ENCODE results near the gene SWSAP1. TPM values are rescaled to one million over a fixed set of nuclear protein-coding genes. Genes with fewer than 3 reads are reported as not detected.
"Not testable (repeated sequence)": the region's sequence is repeated elsewhere in the genome, so short reads cannot be mapped to it uniquely, and the experiment has no call there.

SWSAP1 gene
- total RNA-seq, 1 donor = 4.6 TPM

GRCh38 chr19:11377756-11378155 is 3.3 kb downstream of the SWSAP1 start:
- DNase-seq (ENCODE audit: low read depth in 2 of 3, low spot score in 2 of 3) = no peak

- DNase-seq (ENCODE audit: low read depth in 2 of 3, low spot score in 2 of 3) = peak in 2 of 3 donors; percentile 52 to 64
Observed at GRCh38 chr19:11378319-11379189, 4.1 kb downstream of the SWSAP1 start.

- DNase-seq (ENCODE audit: low read depth in 2 of 3, low spot score in 2 of 3) = not testable (repeated sequence)
Observed at GRCh38 chr19:11379269-11379845, 4.9 kb downstream of the SWSAP1 start.

- no peak for DNase-seq (ENCODE audit: low read depth in 2 of 3, low spot score in 2 of 3)
Observed at GRCh38 chr19:11379857-11380350, 5.4 kb downstream of the SWSAP1 start.

- DNase-seq (ENCODE audit: low read depth in 2 of 3, low spot score in 2 of 3) = peak; percentile 90 to 98 (median 97)
Observed at GRCh38 chr19:11380653-11381537, 6.4 kb downstream of the SWSAP1 start.

GRCh38 chr19:11382898-11383705 is 8.6 kb downstream of the SWSAP1 start:
- peak in 2 of 3 donors; percentile 72 to 81 for DNase-seq (ENCODE audit: low read depth in 2 of 3, low spot score in 2 of 3)

- DNase-seq (ENCODE audit: low read depth in 2 of 3, low spot score in 2 of 3) = no peak
Observed at GRCh38 chr19:11383706-11384048, 9.2 kb downstream of the SWSAP1 start.

- DNase-seq (ENCODE audit: low read depth in 2 of 3, low spot score in 2 of 3) = no peak
Observed at GRCh38 chr19:11384778-11385129, 10.3 kb downstream of the SWSAP1 start.

- DNase-seq (ENCODE audit: low read depth in 2 of 3, low spot score in 2 of 3) = peak in 2 of 3 donors; percentile 46 to 72
Observed at GRCh38 chr19:11387162-11388034, 12.9 kb downstream of the SWSAP1 start.

- DNase-seq (ENCODE audit: low read depth in 2 of 3, low spot score in 2 of 3) = no peak
Observed at GRCh38 chr19:11390359-11390758, 15.9 kb downstream of the SWSAP1 start.

- no peak for DNase-seq (ENCODE audit: low read depth in 2 of 3, low spot score in 2 of 3)
Observed at GRCh38 chr19:11390933-11391680, 16.6 kb downstream of the SWSAP1 start.

GRCh38 chr19:11397089-11397610 is 22.7 kb downstream of the SWSAP1 start:
- DNase-seq (ENCODE audit: low read depth in 2 of 3, low spot score in 2 of 3) = no peak

GRCh38 chr19:11399667-11400066 is 25.2 kb downstream of the SWSAP1 start:
- DNase-seq (ENCODE audit: low read depth in 2 of 3, low spot score in 2 of 3) = no peak

- no peak for DNase-seq (ENCODE audit: low read depth in 2 of 3, low spot score in 2 of 3)
Observed at GRCh38 chr19:11400798-11401197, 26.3 kb downstream of the SWSAP1 start.

GRCh38 chr19:11401808-11402543 is 27.5 kb downstream of the SWSAP1 start:
- DNase-seq (ENCODE audit: low read depth in 2 of 3, low spot score in 2 of 3) = no peak

- DNase-seq (ENCODE audit: low read depth in 2 of 3, low spot score in 2 of 3) = no peak
Observed at GRCh38 chr19:11404588-11405222, 30.2 kb downstream of the SWSAP1 start.
